OCI-LY1 (cell line): ENCODE results near the gene MACROD2.

ENCODE experiments used
- EZH2 ChIP-seq: fragments of 200-600 bp; sonication (generic), shearing (Covaris generic); IDR thresholded peaks from 2 replicates; pipeline ENCODE4 v1.8.0; 2017; ENCODE audit warnings: borderline replicate concordance, mixed run types, mild to moderate bottlenecking, antibody characterized with exemption, low read length, moderate library complexity, mixed read lengths
- TF ChIP-seq, protein P1 (sequence below): fragments of 200-600 bp; sonication (generic), shearing (Covaris generic); IDR thresholded peaks from 2 replicates; pipeline ENCODE4 v1.5.1; 2017; ENCODE audit warnings: mild to moderate bottlenecking, antibody characterized with exemption, low read length, moderate library complexity, mixed read lengths

DNA sequence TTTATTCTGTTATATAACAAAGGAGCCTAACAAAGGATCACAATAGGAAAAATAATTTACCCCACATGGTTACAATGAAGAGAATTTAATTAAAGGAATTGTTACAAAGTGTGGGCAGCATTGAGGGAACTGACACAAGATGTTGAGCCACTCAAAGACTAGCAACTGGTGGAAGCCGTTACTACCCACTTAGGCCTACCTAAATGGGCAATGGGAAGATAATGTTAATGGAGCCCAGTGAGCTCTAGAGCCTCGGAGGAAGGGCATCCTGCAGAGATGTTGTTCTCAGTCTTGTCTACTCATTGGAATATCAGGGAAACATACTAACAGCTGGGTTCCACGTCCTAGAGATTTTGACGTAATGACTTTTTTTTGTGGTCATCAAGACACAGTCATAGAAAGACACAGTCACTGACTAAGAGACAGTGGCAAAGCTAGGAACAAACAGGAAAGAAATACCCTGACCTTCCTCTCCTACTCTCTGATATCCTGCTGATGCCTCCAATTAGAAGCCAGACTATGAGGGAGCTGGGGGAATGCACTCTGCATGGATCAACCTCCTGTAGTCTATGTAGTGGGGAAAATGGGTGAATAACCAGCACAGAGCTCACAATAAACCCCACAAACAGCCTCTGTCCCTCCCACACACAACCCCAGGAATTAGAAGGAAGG lies 865.8 kb downstream of the MACROD2 start:
- TF ChIP-seq, protein P1, sequence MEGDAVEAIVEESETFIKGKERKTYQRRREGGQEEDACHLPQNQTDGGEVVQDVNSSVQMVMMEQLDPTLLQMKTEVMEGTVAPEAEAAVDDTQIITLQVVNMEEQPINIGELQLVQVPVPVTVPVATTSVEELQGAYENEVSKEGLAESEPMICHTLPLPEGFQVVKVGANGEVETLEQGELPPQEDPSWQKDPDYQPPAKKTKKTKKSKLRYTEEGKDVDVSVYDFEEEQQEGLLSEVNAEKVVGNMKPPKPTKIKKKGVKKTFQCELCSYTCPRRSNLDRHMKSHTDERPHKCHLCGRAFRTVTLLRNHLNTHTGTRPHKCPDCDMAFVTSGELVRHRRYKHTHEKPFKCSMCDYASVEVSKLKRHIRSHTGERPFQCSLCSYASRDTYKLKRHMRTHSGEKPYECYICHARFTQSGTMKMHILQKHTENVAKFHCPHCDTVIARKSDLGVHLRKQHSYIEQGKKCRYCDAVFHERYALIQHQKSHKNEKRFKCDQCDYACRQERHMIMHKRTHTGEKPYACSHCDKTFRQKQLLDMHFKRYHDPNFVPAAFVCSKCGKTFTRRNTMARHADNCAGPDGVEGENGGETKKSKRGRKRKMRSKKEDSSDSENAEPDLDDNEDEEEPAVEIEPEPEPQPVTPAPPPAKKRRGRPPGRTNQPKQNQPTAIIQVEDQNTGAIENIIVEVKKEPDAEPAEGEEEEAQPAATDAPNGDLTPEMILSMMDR = no peak
- TF ChIP-seq EZH2 = no peak
